Caco-2 (cell line): ENCODE results near the gene ZSWIM5. TPM values are rescaled to one million over a fixed set of nuclear protein-coding genes. Genes with fewer than 3 reads are reported as not detected.

Experiments
- BruUV-seq: library from RNA; stranded (reverse); fragments of 400-500 nt; replicated peaks from 2 replicates; lab custom pipeline; 2021; lab: Mats Ljungman, UMichigan
- CTCF ChIA-PET: fragments of 300-600 bp; sonication (Branson Sonifier 250); formaldehyde crosslinking; loops from one replicate; lab custom pipeline; 2022; ENCODE audit warnings: antibody characterized with exemption; lab: Charles Lee
- POLR2A ChIA-PET: fragments of 300-600 bp; sonication (Branson Sonifier 250); formaldehyde crosslinking; loops from one replicate; lab custom pipeline; 2022; ENCODE audit warnings: antibody characterized with exemption; lab: Charles Lee
- DNase-seq, 2 experiments: peaks; one replicate each; pipeline versions ENCODE4 v3.0.0 to v3.0.0-alpha.2; 2020 to 2022
- H3K27me3 ChIP-seq: replicated peaks from 2 replicates; pipeline ENCODE4 v1.6.0; 2011; ENCODE audit warnings: low read length; ENCODE audit not compliant: control insufficient read depth, insufficient read depth
- H3K36me3 ChIP-seq: 2 replicates; pipeline ENCODE4 v1.5.1; 2011; ENCODE audit warnings: low read length; ENCODE audit not compliant: control insufficient read depth, insufficient read depth
- H3K4me1 ChIP-seq: fragments of 250-450 bp; sonication (Bioruptor Pico); 2 replicates; pipeline ENCODE4 v1.5.1; 2020; ENCODE audit warnings: mild to moderate bottlenecking
- H3K4me3 ChIP-seq: 2 replicates; pipeline ENCODE4 v1.5.1; 2011; ENCODE audit warnings: low read depth, mild to moderate bottlenecking, control low read depth, low read length
- H3K9me3 ChIP-seq: fragments of 250-450 bp; sonication (Bioruptor Pico); 2 replicates; pipeline ENCODE4 v1.5.1; 2020; ENCODE audit warnings: mild to moderate bottlenecking, moderate library complexity
- H3K27ac Mint-ChIP-seq: one replicate; pipeline ENCODE4 v1.8.0; 2022; ENCODE audit warnings: mixed read lengths; ENCODE audit not compliant: unreplicated experiment
- H3K27me3 Mint-ChIP-seq: one replicate; pipeline ENCODE4 v1.8.0; 2022; ENCODE audit warnings: mixed read lengths; ENCODE audit not compliant: insufficient read depth, unreplicated experiment
- H3K36me3 Mint-ChIP-seq: one replicate; pipeline ENCODE4 v1.8.0; 2022; ENCODE audit warnings: mild to moderate bottlenecking, mixed read lengths; ENCODE audit not compliant: insufficient read depth, unreplicated experiment
- H3K4me1 Mint-ChIP-seq: one replicate; pipeline ENCODE4 v1.8.0; 2022; ENCODE audit warnings: low read depth, mixed read lengths; ENCODE audit not compliant: unreplicated experiment
- H3K4me3 Mint-ChIP-seq: one replicate; pipeline ENCODE4 v1.8.0; 2022; ENCODE audit warnings: mild to moderate bottlenecking, moderate library complexity, mixed read lengths; ENCODE audit not compliant: unreplicated experiment
- H3K9me3 Mint-ChIP-seq: one replicate; pipeline ENCODE4 v1.8.0; 2022; ENCODE audit warnings: mixed read lengths; ENCODE audit not compliant: unreplicated experiment
- CTCF ChIP-seq, 2 experiments: fragments of 200-600 bp in 1 of 2; IDR thresholded peaks; 1 replicate in 1 of 2; 2 replicates in 1 of 2; pipeline versions ENCODE4 v1.5.1 to v1.8.0; 2011 to 2022; ENCODE audit warnings: antibody characterized with exemption in 1 of 2, control low read depth in 1 of 2, inconsistent platforms in 1 of 2, low read depth in 1 of 2, low read length in 1 of 2, mild to moderate bottlenecking in 1 of 2, moderate library complexity in 1 of 2; ENCODE audit not compliant: insufficient read depth in 1 of 2, severe bottlenecking in 1 of 2, unreplicated experiment in 1 of 2
- intact Hi-C: fragments of 100-400 bp; cut with micrococcal nuclease; formaldehyde crosslinking; loops from one replicate; pipeline ENCODE4 v1.10.0; 2022; ENCODE audit not compliant: unreplicated experiment
- total RNA-seq: library from RNA; stranded (reverse); gene quantifications from 2 replicates; pipeline ENCODE4 v1.2.3, GENCODE V29; 2022

Gene ZSWIM5
- total RNA-seq, 1 experiment from 2014 or later = 0.54 TPM

- no peaks in the 10 kb centered on the region for H3K36me3 ChIP-seq
- Mint-ChIP-seq H3K4me1 (no peaks in the 10 kb centered on the region), H3K9me3 (no peaks in the 10 kb centered on the region), H3K36me3 (no peaks in the 10 kb centered on the region), H3K4me3 (no peak overlapping the region), H3K27me3 (no peaks in the 10 kb centered on the region), H3K27ac (no peak overlapping the region)
- intact Hi-C loops = no loop called here
- no peak for TF ChIP-seq CTCF (IDR thresholded peaks at IDR 0.05; ENCODE audit: insufficient read depth in 1 of 2, low read depth in 1 of 2, low read length in 1 of 2, severe bottlenecking in 1 of 2, unreplicated experiment in 1 of 2)
- H3K9me3 ChIP-seq = no peaks in the 10 kb centered on the region
- H3K4me3 ChIP-seq = no peak overlapping the region
- ChIA-PET POLR2A (no interaction called here), CTCF (no interaction called here)
- H3K4me1 ChIP-seq = 0 out of 2 replicates have a peak, but pooled peaks cover 5% of the 10 kb centered on the region
- no TSS peak for BruUV-seq
- no peaks in the 10 kb centered on the region for H3K27me3 ChIP-seq
- no peak for DNase-seq
Measured at GRCh38 chr1:45172764-45173163, 33.6 kb downstream of the ZSWIM5 start.

GRCh38 chr1:45172005-45172404 is 34.4 kb downstream of the ZSWIM5 start:
- ChIA-PET CTCF (no interaction called here), POLR2A (no interaction called here)
- peak in 1 of 2 experiments; percentile 52 for DNase-seq
- no TSS peak for BruUV-seq
- no peaks in the 10 kb centered on the region for H3K36me3 Mint-ChIP-seq
- H3K4me1 Mint-ChIP-seq = no peaks in the 10 kb centered on the region
- no peak overlapping the region for H3K4me3 Mint-ChIP-seq
- no peak for TF ChIP-seq CTCF (IDR thresholded peaks at IDR 0.05; ENCODE audit: insufficient read depth in 1 of 2, low read depth in 1 of 2, low read length in 1 of 2, severe bottlenecking in 1 of 2, unreplicated experiment in 1 of 2)
- Histone ChIP-seq H3K4me3 (no peak overlapping the region), H3K9me3 (no peaks in the 10 kb centered on the region), H3K4me1 (0 out of 2 replicates have a peak, but pooled peaks cover 5% of the 10 kb centered on the region), H3K27me3 (no peaks in the 10 kb centered on the region), H3K36me3 (no peaks in the 10 kb centered on the region)
- H3K27me3 Mint-ChIP-seq = no peaks in the 10 kb centered on the region
- no peak overlapping the region for H3K27ac Mint-ChIP-seq
- intact Hi-C loops = no loop called here
- H3K9me3 Mint-ChIP-seq = no peaks in the 10 kb centered on the region

- Mint-ChIP-seq H3K4me3 (no peak overlapping the region), H3K27ac (no peak overlapping the region), H3K36me3 (no peaks in the 10 kb centered on the region), H3K4me1 (no peaks in the 10 kb centered on the region), H3K27me3 (no peaks in the 10 kb centered on the region), H3K9me3 (no peaks in the 10 kb centered on the region)
- DNase-seq = no peak
- H3K27me3 ChIP-seq = no peaks in the 10 kb centered on the region
- BruUV-seq = no TSS peak
- intact Hi-C loops = no loop called here
- no peak overlapping the region for H3K4me3 ChIP-seq
- CTCF ChIA-PET = no interaction called here
- H3K9me3 ChIP-seq = no peaks in the 10 kb centered on the region
- no peak for TF ChIP-seq CTCF (IDR thresholded peaks at IDR 0.05; ENCODE audit: insufficient read depth in 1 of 2, low read depth in 1 of 2, low read length in 1 of 2, severe bottlenecking in 1 of 2, unreplicated experiment in 1 of 2)
- H3K4me1 ChIP-seq = 0 out of 2 replicates have a peak, but pooled peaks cover 5% of the 10 kb centered on the region
- POLR2A ChIA-PET = no interaction called here
- no peaks in the 10 kb centered on the region for H3K36me3 ChIP-seq
Measured at GRCh38 chr1:45171575-45171974, 34.8 kb downstream of the ZSWIM5 start.
